HepG2 (cell line): ENCODE measurements around the gene DUS3L. TPM values are rescaled to one million over a fixed set of nuclear protein-coding genes. Genes with fewer than 3 reads are reported as not detected.

Source experiments
- ATAC-seq: fragments of 200-7000 bp; cut with Tn5 transposase; 3 replicates; pipeline ENCODE4 v1.9.1; 2020; ENCODE audit warnings: mild to moderate bottlenecking, moderate library complexity
- BruUV-seq: library from RNA; stranded (reverse); fragments of 400-500 nt; replicated peaks from 2 replicates; lab custom pipeline; 2021; lab: Mats Ljungman, UMichigan
- CTCF ChIA-PET: fragments of 300-600 bp; formaldehyde crosslinking; extraction: SDS; loops from one replicate; lab custom pipeline; 2021; ENCODE audit warnings: low total read pairs, inconsistent platforms, low intra/inter-chr PET ratio; lab: Yijun Ruan, JAX
- POLR2A ChIA-PET: fragments of 350-600 bp; sonication (Branson Sonifier 250); formaldehyde crosslinking; loops from one replicate; lab custom pipeline; 2020; ENCODE audit warnings: antibody characterized with exemption, inconsistent platforms; lab: Yijun Ruan, JAX
- DNase-seq: peaks from one replicate; pipeline ENCODE4 v3.0.0-alpha.2; 2015; ENCODE audit warnings: low spot score
- FAIRE-seq: peaks from 3 replicates; lab custom pipeline; 2011; peaks lifted over from hg19 to GRCh38; lab: Jason Lieb, UNC
- H2AFZ ChIP-seq: one replicate; pipeline ENCODE4 v1.6.1; 2011; ENCODE audit warnings: low read length, inconsistent platforms
- H3K27ac ChIP-seq: fragments of 300-600 bp; 3 replicates; pipeline ENCODE4 v1.8.0; 2011; ENCODE audit warnings: mixed run types, mild to moderate bottlenecking, mixed read lengths, low read length, inconsistent platforms; ENCODE audit not compliant: insufficient read depth; ENCODE audit errors: extremely low read length
- H3K27me3 ChIP-seq, 2 experiments: fragments of 200-600 bp in 1 of 2; 2 replicates in 1 of 2; 3 replicates in 1 of 2; pipeline versions ENCODE4 v1.6.0 to v1.8.0; 2011; ENCODE audit warnings: low read length in 2 of 2, mild to moderate bottlenecking in 2 of 2, moderate library complexity in 2 of 2, inconsistent platforms in 1 of 2; ENCODE audit not compliant: insufficient read depth in 2 of 2, control insufficient read depth in 1 of 2
- H3K36me3 ChIP-seq, 2 experiments: fragments of 200-600 bp in 1 of 2; replicated peaks in 1 of 2; 2 replicates in 1 of 2; 3 replicates in 1 of 2; pipeline versions ENCODE4 v1.5.1 to v1.8.0; 2011; ENCODE audit warnings: low read length in 2 of 2, inconsistent platforms in 1 of 2; ENCODE audit not compliant: insufficient read depth in 2 of 2, control insufficient read depth in 1 of 2
- H3K4me1 ChIP-seq: 2 replicates; pipeline ENCODE4 v1.5.1; 2012; ENCODE audit warnings: low read length, inconsistent platforms; ENCODE audit not compliant: insufficient read depth
- H3K4me2 ChIP-seq: 2 replicates; pipeline ENCODE4 v1.6.0; 2011; ENCODE audit warnings: low read depth, low read length, inconsistent platforms
- H3K4me3 ChIP-seq, 3 experiments: fragments of 200-600 bp in 1 of 3; sonication (generic), shearing (Covaris generic) in 1 of 3; replicated peaks in 1 of 3; 2 replicates each; pipeline ENCODE4 v1.5.1; 2011 to 2016; ENCODE audit warnings: low read length in 3 of 3, inconsistent platforms in 2 of 3, low read depth in 2 of 3, mild to moderate bottlenecking in 2 of 3, control low read depth in 1 of 3, mixed read lengths in 1 of 3; ENCODE audit not compliant: insufficient read depth in 1 of 3
- H3K79me2 ChIP-seq: one replicate; pipeline ENCODE4 v1.6.1; 2011; ENCODE audit warnings: low read length, inconsistent platforms; ENCODE audit not compliant: insufficient read depth
- H3K9ac ChIP-seq: 2 replicates; pipeline ENCODE4 v1.6.0; 2011; ENCODE audit warnings: mild to moderate bottlenecking, low read depth, low read length, inconsistent platforms; ENCODE audit not compliant: insufficient read depth
- H3K9me3 ChIP-seq: 2 replicates; pipeline ENCODE4 v1.5.1; 2012; ENCODE audit warnings: mild to moderate bottlenecking, low read length
- H4K20me1 ChIP-seq: 2 replicates; pipeline ENCODE4 v1.6.0; 2011; ENCODE audit warnings: inconsistent platforms, mild to moderate bottlenecking, low read length, moderate library complexity; ENCODE audit not compliant: insufficient read depth
- ADNP ChIP-seq: sonication (generic); formaldehyde crosslinking; IDR thresholded peaks from 2 replicates; pipeline ENCODE4 v1.4.0; 2020; ENCODE audit warnings: missing genetic modification reagents
- AGO1 ChIP-seq: fragments of 200-400 bp; formaldehyde crosslinking; IDR thresholded peaks from 2 replicates; pipeline ENCODE4 v1.6.1; 2017; ENCODE audit warnings: mild to moderate bottlenecking, low read depth, low read length, moderate library complexity; ENCODE audit not compliant: poor library complexity, severe bottlenecking
- AGO2 ChIP-seq: fragments of 200-400 bp; formaldehyde crosslinking; optimal IDR thresholded peaks from 2 replicates; pipeline ENCODE3; 2017; ENCODE audit warnings: mild to moderate bottlenecking, low read depth, low read length, moderate library complexity
- AKAP8 ChIP-seq: sonication (generic); formaldehyde crosslinking; IDR thresholded peaks from 2 replicates; pipeline ENCODE4 v1.5.1; 2020; ENCODE audit warnings: mild to moderate bottlenecking, missing genetic modification reagents
- HMG20A ChIP-seq: IDR thresholded peaks from 2 replicates; pipeline ENCODE4 v1.6.1; 2016; ENCODE audit warnings: borderline replicate concordance
- POLR2G ChIP-seq: fragments of 200-400 bp; formaldehyde crosslinking; IDR thresholded peaks from 2 replicates; pipeline ENCODE4 v1.6.1; 2018; ENCODE audit warnings: mild to moderate bottlenecking, low read depth, low read length, moderate library complexity
- SSRP1 ChIP-seq: IDR thresholded peaks from 2 replicates; pipeline ENCODE4 v1.6.1; 2016; ENCODE audit warnings: control low read depth
- ZC3H13 ChIP-seq: sonication (generic); formaldehyde crosslinking; IDR thresholded peaks from 2 replicates; pipeline ENCODE4 v1.8.1; 2023; ENCODE audit warnings: mild to moderate bottlenecking, missing genetic modification reagents, moderate library complexity
- ZFX ChIP-seq: sonication (generic); formaldehyde crosslinking; IDR thresholded peaks from 2 replicates; pipeline ENCODE4 v1.4.0; 2020; ENCODE audit warnings: mild to moderate bottlenecking, low read depth, missing genetic modification reagents, moderate library complexity
- ZMYM3 ChIP-seq: sonication (generic); formaldehyde crosslinking; IDR thresholded peaks from 2 replicates; pipeline ENCODE4 v1.5.1; 2020; ENCODE audit warnings: mild to moderate bottlenecking, missing genetic modification reagents
- ZNF644 ChIP-seq: IDR thresholded peaks from 2 replicates; pipeline ENCODE4 v1.6.1; 2016; ENCODE audit warnings: low read depth
- ZNF720 ChIP-seq: sonication (generic); formaldehyde crosslinking; IDR thresholded peaks from 2 replicates; pipeline ENCODE4 v1.4.0; 2020; ENCODE audit warnings: missing genetic modification reagents
- ZNF768 ChIP-seq: sonication (generic); formaldehyde crosslinking; IDR thresholded peaks from 2 replicates; pipeline ENCODE4 v1.4.0; 2020; ENCODE audit warnings: missing genetic modification reagents
- WGBS: methylation state at CpG from one replicate; pipeline ENCODE4 v1.1.6; 2017; ENCODE audit warnings: low lambda C conversion rate; 5-methylcytosine and 5-hydroxymethylcytosine counted together
- in situ Hi-C: cut with HindIII; loops from 2 replicates; pipeline ENCODE4 v1.10.0; 2017; ENCODE audit warnings: low pct_unique_long_range_greater_than_20kb; ENCODE audit not compliant: extremely low pct_ligation_motif_present
- intact Hi-C: fragments of 100-400 bp; cut with micrococcal nuclease; formaldehyde crosslinking; loops from one replicate; pipeline ENCODE4 v1.10.0; 2022; ENCODE audit not compliant: unreplicated experiment
- polyA plus RNA-seq, 8 experiments: library from polyadenylated mRNA; depleted of rRNA in 3 of 8; stranded (reverse) in 7 of 8; unstranded in 1 of 8; fragments of >200 nt; fragmentation: Illumina TruSeq in 4 of 8; extraction: Trizol in 4 of 8; gene quantifications; 2 replicates each; pipeline versions ENCODE4 v1.2.1 to v1.2.3, GENCODE V29; 2011 to 2016; ENCODE audit warnings: low read depth in 4 of 8, missing spikeins in 1 of 8, mixed read lengths in 1 of 8; ENCODE audit not compliant: insufficient read depth in 1 of 8
- total RNA-seq, 5 experiments: library from RNA; depleted of rRNA; stranded (reverse); fragments of >200 nt; fragmentation: Illumina TruSeq; extraction: Trizol; gene quantifications; 2 replicates each; pipeline ENCODE4 v1.2.3, GENCODE V29; 2016; ENCODE audit warnings: low read depth in 1 of 5
- TF ChIP-seq, protein P1 (sequence below): sonication (generic); formaldehyde crosslinking; IDR thresholded peaks from 2 replicates; pipeline ENCODE4 v1.4.0; 2020; ENCODE audit warnings: missing genetic modification reagents
- TF ChIP-seq, protein P2 (sequence below): sonication (generic); formaldehyde crosslinking; IDR thresholded peaks from 2 replicates; pipeline ENCODE4 v1.9.0; 2021; ENCODE audit warnings: missing genetic modification reagents, mild to moderate bottlenecking, borderline replicate concordance

The DUS3L gene
- total and polyA plus RNA-seq, 2 of the 13 experiments (the other 11 are each of a cell fraction or from before 2014, with no cell fraction given) = 13.3 to 25.1 TPM

DNA sequence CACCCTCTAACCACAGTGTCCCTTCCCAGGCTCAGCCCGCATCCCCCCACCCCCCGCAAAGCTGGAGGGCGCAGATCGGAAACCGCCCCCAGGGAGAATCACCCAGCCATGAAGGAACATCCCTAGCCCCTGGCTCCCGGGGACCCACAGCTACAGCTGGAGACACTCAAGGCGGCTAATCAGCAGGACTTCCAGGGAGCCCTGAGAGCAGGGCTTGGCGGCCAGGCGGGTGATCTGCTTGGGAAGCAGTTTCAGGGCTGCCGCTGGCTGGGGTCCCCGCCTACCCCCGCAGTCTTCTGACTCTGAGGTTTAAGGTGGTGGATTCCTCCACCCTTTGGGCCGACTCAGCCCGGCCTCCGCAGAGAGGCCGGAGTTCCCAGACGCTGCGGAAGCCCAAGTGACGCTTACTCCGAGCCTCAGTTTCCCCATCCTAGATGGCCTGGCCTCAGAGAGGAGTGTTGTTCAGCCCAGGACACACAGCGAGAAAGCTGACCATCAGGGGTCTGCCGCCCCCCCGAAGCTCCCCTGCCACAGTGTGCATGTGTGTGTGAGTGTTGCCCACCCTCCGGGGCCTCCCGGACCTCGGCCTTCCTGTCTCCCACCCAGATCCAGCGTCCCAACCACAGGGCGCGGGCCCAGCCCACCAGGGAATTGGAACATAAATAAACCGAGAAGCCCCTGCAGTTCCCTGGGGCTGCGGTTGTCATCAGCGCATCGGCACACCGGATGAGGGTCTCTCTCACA, 38.8 kb upstream of the DUS3L start:
- Histone ChIP-seq H3K4me2 (peak overlapping the region; percentile 100; the same call in 1 of the 2 replicates), H2AFZ (no peak overlapping the region), H3K36me3 (peaks cover 0 to 5% of the 10 kb centered on the region in 2 experiments; a peak in 1 of 5 replicates), H3K4me3 (peak overlapping the region in 1 of 3 experiments; percentile 90; a peak in 1 of 6 replicates), H3K79me2 (peaks cover 12% of the 10 kb centered on the region), H3K9ac (peak overlapping the region; percentile 29; the same call in 1 of the 2 replicates), H3K27ac (no peak overlapping the region), H3K27me3 (no peaks in the 10 kb centered on the region; a peak in 1 of 5 replicates), H3K4me1 (peaks cover 46% of the 10 kb centered on the region), H3K9me3 (no peaks in the 10 kb centered on the region), H4K20me1 (no peaks in the 10 kb centered on the region)
- ATAC-seq (no peak), FAIRE-seq (no peak), DNase-seq (no peak)
- CTCF ChIA-PET = no interaction called here
- in situ Hi-C loops = no loop called here
- WGBS = 82% methylated on average over 11 of the region's 34 CpGs
- no TSS peak for BruUV-seq
- TF ChIP-seq POLR2G (peak; percentile 12; the same call in 1 of the 2 replicates), ZFX (CRISPR knock-in tag) (0 out of 2 replicates have a peak, but pooled peaks have one; percentile 18), ZNF644 (CRISPR knock-in tag) (no peak), AGO2 (peak; percentile 43), AKAP8 (CRISPR knock-in tag) (peak; percentile 76; the same call in 1 of the 2 replicates), AGO1 (peak; percentile 60), HMG20A (CRISPR knock-in tag) (no peak), ADNP (CRISPR knock-in tag) (peak; percentile 74), ZNF720 (CRISPR knock-in tag) (no peak), ZNF768 (CRISPR knock-in tag) (peak; percentile 70; the same call in 1 of the 2 replicates), ZC3H13 (CRISPR knock-in tag) (peak; percentile 47; the same call in 1 of the 2 replicates), SSRP1 (0 out of 2 replicates have a peak, but pooled peaks have one; percentile 21), ZMYM3 (CRISPR knock-in tag) (peak; percentile 87)
- TF ChIP-seq, protein P1, sequence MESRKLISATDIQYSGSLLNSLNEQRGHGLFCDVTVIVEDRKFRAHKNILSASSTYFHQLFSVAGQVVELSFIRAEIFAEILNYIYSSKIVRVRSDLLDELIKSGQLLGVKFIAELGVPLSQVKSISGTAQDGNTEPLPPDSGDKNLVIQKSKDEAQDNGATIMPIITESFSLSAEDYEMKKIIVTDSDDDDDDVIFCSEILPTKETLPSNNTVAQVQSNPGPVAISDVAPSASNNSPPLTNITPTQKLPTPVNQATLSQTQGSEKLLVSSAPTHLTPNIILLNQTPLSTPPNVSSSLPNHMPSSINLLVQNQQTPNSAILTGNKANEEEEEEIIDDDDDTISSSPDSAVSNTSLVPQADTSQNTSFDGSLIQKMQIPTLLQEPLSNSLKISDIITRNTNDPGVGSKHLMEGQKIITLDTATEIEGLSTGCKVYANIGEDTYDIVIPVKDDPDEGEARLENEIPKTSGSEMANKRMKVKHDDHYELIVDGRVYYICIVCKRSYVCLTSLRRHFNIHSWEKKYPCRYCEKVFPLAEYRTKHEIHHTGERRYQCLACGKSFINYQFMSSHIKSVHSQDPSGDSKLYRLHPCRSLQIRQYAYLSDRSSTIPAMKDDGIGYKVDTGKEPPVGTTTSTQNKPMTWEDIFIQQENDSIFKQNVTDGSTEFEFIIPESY = peak; percentile 15; the same call in 1 of the 2 replicates
- TF ChIP-seq, protein P2, sequence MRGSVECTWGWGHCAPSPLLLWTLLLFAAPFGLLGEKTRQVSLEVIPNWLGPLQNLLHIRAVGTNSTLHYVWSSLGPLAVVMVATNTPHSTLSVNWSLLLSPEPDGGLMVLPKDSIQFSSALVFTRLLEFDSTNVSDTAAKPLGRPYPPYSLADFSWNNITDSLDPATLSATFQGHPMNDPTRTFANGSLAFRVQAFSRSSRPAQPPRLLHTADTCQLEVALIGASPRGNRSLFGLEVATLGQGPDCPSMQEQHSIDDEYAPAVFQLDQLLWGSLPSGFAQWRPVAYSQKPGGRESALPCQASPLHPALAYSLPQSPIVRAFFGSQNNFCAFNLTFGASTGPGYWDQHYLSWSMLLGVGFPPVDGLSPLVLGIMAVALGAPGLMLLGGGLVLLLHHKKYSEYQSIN (CRISPR knock-in tag) = no peak
- POLR2A ChIA-PET = interaction anchor here (2.0 to 4.2 kb wide), 10 partner anchors 9 to 79 kb away, joined by 8 to 96 read pairs (median 33); partner anchors contain the start of genes FUT5, FUT6, NDUFA11 and NRTN
- intact Hi-C loops = loop anchor here (5.0 kb wide), 1 partner anchor 43 kb away; the partner anchor contains the start of gene FUT5
